NCI-H524 treated with DMSO at 0.1 percent for 48 hours (cell line): ENCODE measurements around the gene IL10RA.
"Not testable (repeated sequence)": the region's sequence is repeated elsewhere in the genome, so short reads cannot be mapped to it uniquely, and the experiment has no call there.

Source experiments
- DNase-seq: peaks from one replicate; lab custom pipeline; 2025; lab: John Stamatoyannopoulos, UW

The IL10RA gene

GRCh38 chr11:117961896-117962295, 24.3 kb upstream of the IL10RA start:
- DNase-seq, result no peak

GRCh38 chr11:117962826-117963225, 23.4 kb upstream of the IL10RA start:
- no peak for DNase-seq

- DNase-seq, result no peak
These were observed 19.3 kb upstream of the IL10RA start for GRCh38 chr11:117966908-117967307.

- no peak for DNase-seq
These were observed 16.8 kb upstream of the IL10RA start for GRCh38 chr11:117969160-117969991.

GRCh38 chr11:117970400-117971024, 15.7 kb upstream of the IL10RA start:
- DNase-seq, result no peak

GRCh38 chr11:117972044-117972443, 14.2 kb upstream of the IL10RA start:
- no peak for DNase-seq

- no peak for DNase-seq
These were observed 13.3 kb upstream of the IL10RA start for GRCh38 chr11:117972629-117973502.

GRCh38 chr11:117973503-117973860, 12.7 kb upstream of the IL10RA start:
- no peak for DNase-seq

GRCh38 chr11:117976445-117976844, 9.7 kb upstream of the IL10RA start:
- DNase-seq, result no peak

GRCh38 chr11:117977029-117977428, 9.2 kb upstream of the IL10RA start:
- no peak for DNase-seq

- not testable (repeated sequence) for DNase-seq
These were observed 8.5 kb upstream of the IL10RA start for GRCh38 chr11:117977612-117978264.

- not testable (repeated sequence) for DNase-seq
These were observed 7.8 kb upstream of the IL10RA start for GRCh38 chr11:117978291-117978910.

GRCh38 chr11:117978991-117979390, 7.2 kb upstream of the IL10RA start:
- no peak for DNase-seq

- DNase-seq, result no peak
These were observed 6.5 kb upstream of the IL10RA start for GRCh38 chr11:117979481-117980211.

GRCh38 chr11:117980280-117980679, 5.9 kb upstream of the IL10RA start:
- no peak for DNase-seq

- DNase-seq, result no peak
These were observed 5.5 kb upstream of the IL10RA start for GRCh38 chr11:117980720-117981119.

GRCh38 chr11:117983163-117983475, 3.1 kb upstream of the IL10RA start:
- no peak for DNase-seq

- DNase-seq, result no peak
These were observed 1.7 kb upstream of the IL10RA start for GRCh38 chr11:117984476-117984875.

- no peak for DNase-seq
These were observed 884 bp downstream of the IL10RA start for GRCh38 chr11:117986981-117987574.

- DNase-seq, result no peak
These were observed 3.3 kb downstream of the IL10RA start for GRCh38 chr11:117989351-117990102.
